Liver (tissue), 9 donors: ENCODE data around the gene HTR5A. TPM values are rescaled to one million over a fixed set of nuclear protein-coding genes. Genes with fewer than 3 reads are reported as not detected.

ENCODE experiments used
- DNase-seq: peaks from one replicate; pipeline ENCODE4 v3.0.0-alpha.2; 2017; ENCODE audit warnings: low spot score
- H3K27ac ChIP-seq, 2 donors: one replicate each; pipeline ENCODE4 v1.7.0; 2013; ENCODE audit warnings: inconsistent platforms in 2 of 2, low read length in 2 of 2, control low read depth in 1 of 2, low read depth in 1 of 2, mild to moderate bottlenecking in 1 of 2
- H3K27me3 ChIP-seq, 4 donors: one replicate each; pipeline versions ENCODE4 v1.6.1 to v1.7.0; 2013; ENCODE audit warnings: low read length in 3 of 4, inconsistent platforms in 1 of 4, mild to moderate bottlenecking in 1 of 4, moderate library complexity in 1 of 4; ENCODE audit not compliant: control insufficient read depth in 4 of 4, insufficient read depth in 4 of 4
- H3K36me3 ChIP-seq, 4 donors: one replicate each; pipeline versions ENCODE4 v1.6.1 to v1.7.0; 2013; ENCODE audit warnings: low read length in 3 of 4, mild to moderate bottlenecking in 3 of 4, low read depth in 1 of 4, moderate library complexity in 1 of 4; ENCODE audit not compliant: control insufficient read depth in 4 of 4, insufficient read depth in 3 of 4
- H3K4me1 ChIP-seq, 4 donors: one replicate each; pipeline versions ENCODE4 v1.6.1 to v1.7.0; 2013; ENCODE audit warnings: low read length in 3 of 4, mild to moderate bottlenecking in 3 of 4, moderate library complexity in 1 of 4; ENCODE audit not compliant: control insufficient read depth in 4 of 4, insufficient read depth in 4 of 4
- H3K4me3 ChIP-seq, 3 donors: one replicate each; pipeline versions ENCODE4 v1.6.1 to v1.7.0; 2013; ENCODE audit warnings: low read length in 3 of 3, control low read depth in 1 of 3, low read depth in 1 of 3, mild to moderate bottlenecking in 1 of 3
- H3K9ac ChIP-seq, 2 donors: one replicate each; pipeline ENCODE4 v1.7.0; 2013; ENCODE audit warnings: low read length in 2 of 2, mild to moderate bottlenecking in 2 of 2, moderate library complexity in 2 of 2, control low read depth in 1 of 2, low read depth in 1 of 2
- H3K9me3 ChIP-seq, 4 donors: one replicate each; pipeline versions ENCODE4 v1.6.1 to v1.7.0; 2013; ENCODE audit warnings: low read length in 3 of 4; ENCODE audit not compliant: control insufficient read depth in 4 of 4
- EGR1 ChIP-seq, 2 donors: IDR thresholded peaks; 2 replicates each; pipeline ENCODE4 v1.6.1; 2016 to 2018; ENCODE audit warnings: antibody characterized with exemption in 2 of 2, low read depth in 2 of 2
- FOXA2 ChIP-seq: IDR thresholded peaks from 2 replicates; pipeline ENCODE4 v1.6.1; 2016; ENCODE audit warnings: antibody characterized with exemption
- GABPA ChIP-seq, 2 donors: IDR thresholded peaks in 1 of 2; conservative IDR thresholded peaks in 1 of 2; 2 replicates each; pipeline ENCODE4 v1.6.1; 2016; ENCODE audit warnings: antibody characterized with exemption in 2 of 2, mild to moderate bottlenecking in 1 of 2, moderate library complexity in 1 of 2
- HNF4A ChIP-seq, 2 donors: conservative IDR thresholded peaks; 2 replicates each; pipeline ENCODE4 v1.6.1; 2016; ENCODE audit warnings: antibody characterized with exemption in 2 of 2, mild to moderate bottlenecking in 2 of 2
- JUND ChIP-seq, 2 donors: IDR thresholded peaks; 2 replicates each; pipeline ENCODE4 v1.6.1; 2016; ENCODE audit warnings: antibody characterized with exemption in 2 of 2
- NR2F2 ChIP-seq: IDR thresholded peaks from 2 replicates; pipeline ENCODE4 v1.6.1; 2016; ENCODE audit warnings: antibody characterized with exemption
- RAD21 ChIP-seq, 2 donors: IDR thresholded peaks; 2 replicates each; pipeline ENCODE4 v1.6.1; 2016; ENCODE audit warnings: antibody characterized with exemption in 2 of 2, mild to moderate bottlenecking in 2 of 2
- RXRA ChIP-seq, 2 donors: IDR thresholded peaks; 2 replicates each; pipeline ENCODE4 v1.6.1; 2017 to 2018; ENCODE audit warnings: antibody characterized with exemption in 2 of 2, mild to moderate bottlenecking in 1 of 2
- SP1 ChIP-seq: IDR thresholded peaks from 2 replicates; pipeline ENCODE4 v1.6.1; 2018; ENCODE audit warnings: antibody characterized with exemption, mild to moderate bottlenecking
- WGBS: extraction: QIAGEN DNeasy Blood & Tissue Kit; methylation state at CpG from one replicate; pipeline ENCODE4 v1.1.7; 2013; 5-methylcytosine and 5-hydroxymethylcytosine counted together
- polyA plus RNA-seq, 2 donors: library from polyadenylated mRNA; stranded (reverse) in 1 of 2; unstranded in 1 of 2; fragments of 200-250 nt in 1 of 2; fragments of >200 nt in 1 of 2; fragmentation: Nextera tagmentation in 1 of 2; extraction: Ambion mirVana in 1 of 2; gene quantifications; one replicate each; pipeline versions ENCODE4 v1.2.1 to v1.2.3, GENCODE V29; 2013 to 2015
- total RNA-seq, 2 donors: library from RNA; depleted of rRNA; stranded (reverse); fragments of >200 nt; gene quantifications; one replicate each; pipeline ENCODE4 v1.2.3, GENCODE V29; 2014
- TF ChIP-seq, protein P1 (sequence below): fragments of 150-350 bp; IDR thresholded peaks from 2 replicates; pipeline ENCODE4 v1.5.1; 2017; ENCODE audit warnings: improper control_type of control experiment, low read depth, low read length; ENCODE audit not compliant: missing input control
- TF ChIP-seq, protein P2 (sequence below): IDR thresholded peaks from 2 replicates; pipeline ENCODE4 v1.6.1; 2016; ENCODE audit warnings: antibody characterized with exemption
- TF ChIP-seq, protein P3 (sequence below): IDR thresholded peaks from 2 replicates; pipeline ENCODE4 v1.6.1; 2016; ENCODE audit warnings: antibody characterized with exemption
- TF ChIP-seq, protein P4 (sequence below): IDR thresholded peaks from 2 replicates; pipeline ENCODE4 v1.6.1; 2016; ENCODE audit warnings: antibody characterized with exemption
- TF ChIP-seq, protein P5 (sequence below): IDR thresholded peaks from 2 replicates; pipeline ENCODE4 v1.6.1; 2016; ENCODE audit warnings: antibody characterized with exemption, mild to moderate bottlenecking
- donor health status: healthy.
- donor health status: healthy.
- donor health status: healthy.
- donor health status: healthy.
- donor health status: healthy.

The HTR5A gene
- total and polyA plus RNA-seq, 4 donors, result not detected

DNA sequence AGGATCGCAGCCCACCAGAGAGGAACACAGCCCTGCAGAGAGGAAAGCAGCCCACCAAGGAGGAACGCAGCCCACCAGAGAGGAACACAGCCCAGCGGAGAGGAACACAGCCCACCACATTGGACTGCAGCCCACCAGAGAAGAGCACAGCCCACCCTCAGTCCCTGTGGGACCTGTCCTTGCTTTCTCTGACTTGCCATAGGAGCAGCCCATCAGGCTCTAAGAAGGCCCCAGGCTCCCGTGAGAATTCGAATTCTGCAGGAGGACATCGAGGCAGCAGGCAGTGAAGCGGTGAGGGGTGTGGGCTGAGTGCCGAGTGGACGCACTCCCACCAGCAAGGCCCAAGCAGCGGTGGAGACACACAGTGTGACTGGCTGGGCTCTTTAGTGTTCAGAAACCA, 59.1 kb downstream of the HTR5A start:
- no peaks in the 10 kb centered on the region for H3K9me3 ChIP-seq
- TF ChIP-seq, protein P1, sequence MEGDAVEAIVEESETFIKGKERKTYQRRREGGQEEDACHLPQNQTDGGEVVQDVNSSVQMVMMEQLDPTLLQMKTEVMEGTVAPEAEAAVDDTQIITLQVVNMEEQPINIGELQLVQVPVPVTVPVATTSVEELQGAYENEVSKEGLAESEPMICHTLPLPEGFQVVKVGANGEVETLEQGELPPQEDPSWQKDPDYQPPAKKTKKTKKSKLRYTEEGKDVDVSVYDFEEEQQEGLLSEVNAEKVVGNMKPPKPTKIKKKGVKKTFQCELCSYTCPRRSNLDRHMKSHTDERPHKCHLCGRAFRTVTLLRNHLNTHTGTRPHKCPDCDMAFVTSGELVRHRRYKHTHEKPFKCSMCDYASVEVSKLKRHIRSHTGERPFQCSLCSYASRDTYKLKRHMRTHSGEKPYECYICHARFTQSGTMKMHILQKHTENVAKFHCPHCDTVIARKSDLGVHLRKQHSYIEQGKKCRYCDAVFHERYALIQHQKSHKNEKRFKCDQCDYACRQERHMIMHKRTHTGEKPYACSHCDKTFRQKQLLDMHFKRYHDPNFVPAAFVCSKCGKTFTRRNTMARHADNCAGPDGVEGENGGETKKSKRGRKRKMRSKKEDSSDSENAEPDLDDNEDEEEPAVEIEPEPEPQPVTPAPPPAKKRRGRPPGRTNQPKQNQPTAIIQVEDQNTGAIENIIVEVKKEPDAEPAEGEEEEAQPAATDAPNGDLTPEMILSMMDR, result no peak
- no peak for TF ChIP-seq FOXA2
- no peaks in the 10 kb centered on the region for H3K27me3 ChIP-seq
- 93% methylated on average over 10 of the region's 10 CpGs for WGBS
- no peaks in the 10 kb centered on the region for H3K36me3 ChIP-seq
- no peak overlapping the region for H3K9ac ChIP-seq
- H3K27ac ChIP-seq, result no peak overlapping the region
- H3K4me3 ChIP-seq, result no peak overlapping the region
- H3K4me1 ChIP-seq, result no peaks in the 10 kb centered on the region
- DNase-seq, result no peak

DNA sequence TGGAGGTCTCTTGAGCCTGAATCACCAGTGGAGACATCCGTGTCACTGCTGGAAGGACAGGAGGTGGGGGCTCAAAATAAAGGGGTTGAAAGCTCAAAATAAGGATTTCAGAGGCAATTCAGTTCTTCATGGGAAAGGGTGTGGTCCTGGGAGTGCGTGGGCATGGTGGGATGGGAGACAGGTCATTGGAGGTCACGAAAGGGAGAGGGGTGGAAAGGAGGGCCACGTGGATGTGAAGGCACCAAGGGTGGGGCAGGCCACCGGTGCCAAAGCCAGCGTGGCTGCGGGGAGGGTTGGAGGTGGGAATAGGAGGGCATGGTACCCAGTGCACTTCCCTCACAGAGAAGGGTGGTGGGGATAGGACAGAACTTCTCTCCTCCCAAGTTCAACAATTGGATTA, 59.7 kb downstream of the HTR5A start:
- no peaks in the 10 kb centered on the region for H3K27me3 ChIP-seq
- H3K9ac ChIP-seq, result no peak overlapping the region
- WGBS, result 83% methylated on average over 7 of the region's 7 CpGs
- no peak overlapping the region for H3K4me3 ChIP-seq
- no peak for DNase-seq
- H3K27ac ChIP-seq, result no peak overlapping the region
- H3K4me1 ChIP-seq, result no peaks in the 10 kb centered on the region
- TF ChIP-seq SP1, result no peak
- TF ChIP-seq GABPA (IDR thresholded peaks at IDR 0.05 in 1 of 2, conservative IDR thresholded peaks at IDR 0.05 in 1 of 2), result no peak
- no peak for TF ChIP-seq EGR1 (IDR thresholded peaks at IDR 0.05; ENCODE audit: low read depth in 2 of 2)
- no peak for TF ChIP-seq JUND (IDR thresholded peaks at IDR 0.05)
- no peak for TF ChIP-seq HNF4A (conservative IDR thresholded peaks at IDR 0.05)
- no peak for TF ChIP-seq FOXA2
- TF ChIP-seq, protein P2, sequence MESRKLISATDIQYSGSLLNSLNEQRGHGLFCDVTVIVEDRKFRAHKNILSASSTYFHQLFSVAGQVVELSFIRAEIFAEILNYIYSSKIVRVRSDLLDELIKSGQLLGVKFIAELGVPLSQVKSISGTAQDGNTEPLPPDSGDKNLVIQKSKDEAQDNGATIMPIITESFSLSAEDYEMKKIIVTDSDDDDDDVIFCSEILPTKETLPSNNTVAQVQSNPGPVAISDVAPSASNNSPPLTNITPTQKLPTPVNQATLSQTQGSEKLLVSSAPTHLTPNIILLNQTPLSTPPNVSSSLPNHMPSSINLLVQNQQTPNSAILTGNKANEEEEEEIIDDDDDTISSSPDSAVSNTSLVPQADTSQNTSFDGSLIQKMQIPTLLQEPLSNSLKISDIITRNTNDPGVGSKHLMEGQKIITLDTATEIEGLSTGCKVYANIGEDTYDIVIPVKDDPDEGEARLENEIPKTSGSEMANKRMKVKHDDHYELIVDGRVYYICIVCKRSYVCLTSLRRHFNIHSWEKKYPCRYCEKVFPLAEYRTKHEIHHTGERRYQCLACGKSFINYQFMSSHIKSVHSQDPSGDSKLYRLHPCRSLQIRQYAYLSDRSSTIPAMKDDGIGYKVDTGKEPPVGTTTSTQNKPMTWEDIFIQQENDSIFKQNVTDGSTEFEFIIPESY, result no peak
- TF ChIP-seq, protein P3, sequence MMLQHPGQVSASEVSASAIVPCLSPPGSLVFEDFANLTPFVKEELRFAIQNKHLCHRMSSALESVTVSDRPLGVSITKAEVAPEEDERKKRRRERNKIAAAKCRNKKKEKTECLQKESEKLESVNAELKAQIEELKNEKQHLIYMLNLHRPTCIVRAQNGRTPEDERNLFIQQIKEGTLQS, result no peak
- no peak for TF ChIP-seq RXRA (IDR thresholded peaks at IDR 0.05)
- TF ChIP-seq, protein P4, sequence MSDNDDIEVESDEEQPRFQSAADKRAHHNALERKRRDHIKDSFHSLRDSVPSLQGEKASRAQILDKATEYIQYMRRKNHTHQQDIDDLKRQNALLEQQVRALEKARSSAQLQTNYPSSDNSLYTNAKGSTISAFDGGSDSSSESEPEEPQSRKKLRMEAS, result no peak
- TF ChIP-seq, protein P5, sequence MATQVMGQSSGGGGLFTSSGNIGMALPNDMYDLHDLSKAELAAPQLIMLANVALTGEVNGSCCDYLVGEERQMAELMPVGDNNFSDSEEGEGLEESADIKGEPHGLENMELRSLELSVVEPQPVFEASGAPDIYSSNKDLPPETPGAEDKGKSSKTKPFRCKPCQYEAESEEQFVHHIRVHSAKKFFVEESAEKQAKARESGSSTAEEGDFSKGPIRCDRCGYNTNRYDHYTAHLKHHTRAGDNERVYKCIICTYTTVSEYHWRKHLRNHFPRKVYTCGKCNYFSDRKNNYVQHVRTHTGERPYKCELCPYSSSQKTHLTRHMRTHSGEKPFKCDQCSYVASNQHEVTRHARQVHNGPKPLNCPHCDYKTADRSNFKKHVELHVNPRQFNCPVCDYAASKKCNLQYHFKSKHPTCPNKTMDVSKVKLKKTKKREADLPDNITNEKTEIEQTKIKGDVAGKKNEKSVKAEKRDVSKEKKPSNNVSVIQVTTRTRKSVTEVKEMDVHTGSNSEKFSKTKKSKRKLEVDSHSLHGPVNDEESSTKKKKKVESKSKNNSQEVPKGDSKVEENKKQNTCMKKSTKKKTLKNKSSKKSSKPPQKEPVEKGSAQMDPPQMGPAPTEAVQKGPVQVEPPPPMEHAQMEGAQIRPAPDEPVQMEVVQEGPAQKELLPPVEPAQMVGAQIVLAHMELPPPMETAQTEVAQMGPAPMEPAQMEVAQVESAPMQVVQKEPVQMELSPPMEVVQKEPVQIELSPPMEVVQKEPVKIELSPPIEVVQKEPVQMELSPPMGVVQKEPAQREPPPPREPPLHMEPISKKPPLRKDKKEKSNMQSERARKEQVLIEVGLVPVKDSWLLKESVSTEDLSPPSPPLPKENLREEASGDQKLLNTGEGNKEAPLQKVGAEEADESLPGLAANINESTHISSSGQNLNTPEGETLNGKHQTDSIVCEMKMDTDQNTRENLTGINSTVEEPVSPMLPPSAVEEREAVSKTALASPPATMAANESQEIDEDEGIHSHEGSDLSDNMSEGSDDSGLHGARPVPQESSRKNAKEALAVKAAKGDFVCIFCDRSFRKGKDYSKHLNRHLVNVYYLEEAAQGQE, result no peak
- TF ChIP-seq, protein P1, result no peak
- no peak for TF ChIP-seq NR2F2
- no peak for TF ChIP-seq RAD21 (IDR thresholded peaks at IDR 0.05)
- H3K9me3 ChIP-seq, result no peaks in the 10 kb centered on the region
- H3K36me3 ChIP-seq, result no peaks in the 10 kb centered on the region
